Measurements from ENCODE around the gene LBX2.
"Not testable (repeated sequence)": the region's sequence is repeated elsewhere in the genome, so short reads cannot be mapped to it uniquely, and the experiment has no call there.

LBX2 gene

DNA sequence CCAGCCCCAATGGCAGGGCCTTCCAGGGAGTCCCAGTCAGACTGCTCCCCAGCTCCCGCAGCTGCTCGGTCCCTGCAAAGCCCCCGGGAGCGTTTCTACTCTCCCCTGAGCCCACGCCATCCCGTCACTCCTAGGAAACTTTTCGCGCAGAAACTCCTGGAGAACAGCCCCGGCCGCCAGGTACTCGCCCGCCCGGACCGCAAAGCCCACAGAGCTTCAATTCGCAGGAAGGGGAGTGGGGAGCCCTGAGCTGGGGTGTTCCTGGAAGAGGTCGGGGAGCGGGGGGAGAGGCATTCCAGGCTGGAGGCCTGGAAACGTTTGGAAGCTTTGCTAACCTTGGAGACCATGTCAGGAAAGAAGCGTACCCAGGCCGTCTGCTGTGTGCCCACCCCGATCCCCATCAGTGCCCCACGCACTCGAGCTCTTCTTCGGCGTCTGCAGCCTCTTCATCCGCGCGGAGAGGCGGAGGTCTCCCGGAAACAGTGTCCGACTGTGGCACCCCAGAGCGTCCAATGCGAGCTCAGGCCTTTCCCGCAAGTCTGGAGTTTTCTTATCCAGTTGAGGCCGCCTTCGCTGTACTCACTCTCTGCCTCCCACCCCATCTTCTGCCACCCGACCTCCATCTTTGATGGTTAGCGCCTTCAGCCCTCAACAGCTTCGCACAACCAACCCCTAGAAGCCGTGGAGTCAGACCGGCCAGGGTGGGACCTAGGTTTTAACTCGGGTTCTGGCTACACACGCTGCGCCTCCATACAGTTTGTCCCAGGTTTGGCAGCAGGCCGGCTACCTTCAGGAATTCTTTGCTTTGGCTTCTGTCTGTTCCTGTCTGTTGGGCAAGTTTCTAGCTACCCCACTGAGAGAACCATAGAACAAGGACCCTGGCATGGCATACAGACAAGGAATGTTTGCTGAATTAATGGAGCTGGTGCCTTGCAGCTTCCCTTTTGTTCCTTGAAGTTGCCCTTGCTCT lies 4.4 kb upstream of the LBX2 start:
- DNase-seq (ENCODE audit: low spot score) = no peak

GRCh38 chr2:74502720-74503505 lies 3.5 kb upstream of the LBX2 start:
- peak; percentile 72 for DNase-seq (ENCODE audit: low spot score)

DNA sequence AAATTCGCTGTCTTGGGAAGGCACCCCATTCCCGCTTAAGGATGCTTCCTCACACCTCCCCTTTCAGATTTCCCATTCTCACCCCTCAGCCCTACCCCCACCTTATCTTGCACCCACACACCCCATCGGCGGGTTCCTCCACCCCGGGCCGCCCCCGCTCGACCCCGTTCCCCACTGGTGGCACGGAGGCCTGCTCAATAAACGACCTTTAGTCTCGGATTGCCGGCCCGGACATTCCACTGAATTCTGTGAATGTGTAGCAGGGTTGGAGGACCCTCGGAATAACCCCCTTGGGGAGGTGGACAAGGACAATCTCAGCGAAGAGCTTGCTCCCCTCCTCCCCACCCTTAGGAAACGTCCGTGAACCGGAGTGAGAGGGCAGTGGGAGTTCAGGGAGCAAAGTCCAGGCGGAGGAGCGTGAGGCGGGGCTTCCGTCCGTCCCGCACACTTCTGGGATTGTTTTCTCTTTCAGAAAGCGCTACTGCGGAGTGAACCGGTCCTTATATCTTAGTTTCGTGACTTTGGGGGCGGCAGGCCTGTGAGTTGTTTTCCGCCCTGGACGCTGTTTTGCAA lies 2.8 kb upstream of the LBX2 start:
- DNase-seq (ENCODE audit: low spot score) = peak; percentile 60

- DNase-seq (ENCODE audit: low spot score) = no peak
These were observed 2.1 kb upstream of the LBX2 start for GRCh38 chr2:74501335-74502071.

- DNase-seq (ENCODE audit: low spot score) = no peak
These were observed 1.2 kb upstream of the LBX2 start for GRCh38 chr2:74500578-74500946.

GRCh38 chr2:74499940-74500577 lies 656 bp upstream of the LBX2 start:
- no peak for DNase-seq (ENCODE audit: low spot score)

DNA sequence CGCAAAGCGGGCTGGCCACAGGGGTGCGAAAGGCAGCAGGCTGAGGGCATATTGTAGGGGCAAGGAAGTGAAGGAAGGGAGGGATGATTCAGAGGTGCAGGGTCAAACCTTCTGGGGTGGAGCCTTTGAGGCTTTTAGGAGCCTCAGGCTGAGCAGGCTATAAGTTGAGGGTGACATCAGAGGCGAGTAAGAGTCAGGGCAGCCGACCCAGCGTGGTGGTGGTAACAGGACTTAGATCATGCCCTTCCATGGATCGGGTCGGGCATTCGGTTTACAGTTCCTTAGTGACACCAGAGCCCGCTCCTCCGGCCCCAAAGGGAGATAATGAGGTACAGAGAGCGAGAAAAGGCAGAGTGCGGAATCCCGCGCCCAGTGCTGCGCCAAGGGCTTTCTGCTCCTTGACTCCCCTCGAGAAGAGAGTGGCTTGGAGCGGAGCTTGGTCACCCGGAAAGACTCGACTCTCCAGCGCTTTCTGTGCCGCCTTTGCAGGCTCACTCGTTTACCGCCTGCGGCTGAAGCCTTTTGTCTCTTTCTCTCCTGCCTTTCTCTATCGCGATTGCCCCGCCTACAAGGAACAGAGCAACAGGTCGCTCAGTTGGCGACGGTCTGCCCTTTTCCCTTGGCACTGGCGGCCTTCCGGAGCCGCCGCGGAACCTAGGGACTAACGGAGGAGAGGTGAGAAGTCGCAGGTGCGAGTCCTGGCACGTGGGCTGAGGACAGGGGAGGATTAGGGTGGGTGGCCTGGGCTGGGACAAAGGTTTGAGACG lies 720 bp downstream of the LBX2 start:
- DNase-seq (ENCODE audit: low spot score) = peak; percentile 57

DNA sequence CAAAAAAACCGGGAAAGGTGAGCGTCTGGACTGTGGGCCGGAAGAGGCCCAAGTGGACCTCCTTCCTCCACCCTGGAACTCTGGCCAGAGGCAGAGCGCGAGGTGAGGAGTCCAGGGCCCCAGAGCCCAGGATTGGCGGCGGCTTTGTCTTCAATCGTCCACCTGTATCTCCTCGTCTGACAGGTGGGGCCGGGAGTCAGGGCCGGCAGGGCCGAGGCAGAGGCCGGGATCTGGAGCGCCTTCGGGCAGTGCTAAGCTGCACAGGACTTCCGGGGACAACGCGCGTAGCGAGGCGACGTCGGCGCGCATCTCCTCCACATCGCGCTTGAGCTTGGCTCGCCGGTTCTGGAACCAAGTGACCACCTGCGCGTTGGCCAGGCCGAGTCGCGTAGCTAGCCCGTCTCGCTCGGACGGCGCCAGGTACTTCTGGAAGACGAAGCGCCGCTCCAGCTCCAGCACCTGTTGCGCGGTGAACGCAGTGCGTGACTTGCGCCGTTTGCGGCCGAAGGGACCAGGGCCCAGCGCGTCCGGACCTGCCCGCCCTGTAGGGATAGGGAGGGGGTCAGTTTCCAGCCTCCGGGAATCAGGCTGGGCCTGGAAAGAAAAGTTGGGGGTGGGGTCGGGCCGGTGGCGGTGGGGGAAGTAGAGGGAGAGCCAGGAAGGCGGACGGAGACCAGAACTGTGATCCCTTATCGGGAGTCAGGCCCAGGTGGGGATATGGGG lies 1.5 kb downstream of the LBX2 start:
- DNase-seq (ENCODE audit: low spot score) = no peak

- no peak for DNase-seq (ENCODE audit: low spot score)
These were observed 2.2 kb downstream of the LBX2 start for GRCh38 chr2:74496997-74497776.

GRCh38 chr2:74495440-74495839 lies 4.0 kb downstream of the LBX2 start:
- DNase-seq (ENCODE audit: low spot score) = no peak

DNA sequence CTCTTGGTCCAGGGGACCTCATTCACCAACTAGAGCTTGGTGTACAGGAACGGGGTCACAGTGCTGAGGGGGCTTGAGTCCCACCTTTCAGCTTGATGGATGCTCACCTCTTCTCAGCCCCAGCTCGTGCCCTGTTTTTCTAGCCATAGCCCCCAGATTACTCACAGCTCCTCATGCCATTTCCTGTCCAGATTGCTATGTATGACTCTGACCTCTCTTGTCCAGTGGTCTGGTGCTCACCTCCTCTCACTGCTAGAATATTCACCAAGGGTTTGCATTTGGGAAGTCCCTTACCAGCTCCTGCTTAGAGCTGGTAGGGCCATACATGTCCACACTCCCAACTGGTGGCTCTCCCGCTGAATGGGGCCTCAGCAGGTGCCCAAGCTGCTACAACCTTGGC lies 5.9 kb downstream of the LBX2 start:
- no peak for DNase-seq (ENCODE audit: low spot score)

DNA sequence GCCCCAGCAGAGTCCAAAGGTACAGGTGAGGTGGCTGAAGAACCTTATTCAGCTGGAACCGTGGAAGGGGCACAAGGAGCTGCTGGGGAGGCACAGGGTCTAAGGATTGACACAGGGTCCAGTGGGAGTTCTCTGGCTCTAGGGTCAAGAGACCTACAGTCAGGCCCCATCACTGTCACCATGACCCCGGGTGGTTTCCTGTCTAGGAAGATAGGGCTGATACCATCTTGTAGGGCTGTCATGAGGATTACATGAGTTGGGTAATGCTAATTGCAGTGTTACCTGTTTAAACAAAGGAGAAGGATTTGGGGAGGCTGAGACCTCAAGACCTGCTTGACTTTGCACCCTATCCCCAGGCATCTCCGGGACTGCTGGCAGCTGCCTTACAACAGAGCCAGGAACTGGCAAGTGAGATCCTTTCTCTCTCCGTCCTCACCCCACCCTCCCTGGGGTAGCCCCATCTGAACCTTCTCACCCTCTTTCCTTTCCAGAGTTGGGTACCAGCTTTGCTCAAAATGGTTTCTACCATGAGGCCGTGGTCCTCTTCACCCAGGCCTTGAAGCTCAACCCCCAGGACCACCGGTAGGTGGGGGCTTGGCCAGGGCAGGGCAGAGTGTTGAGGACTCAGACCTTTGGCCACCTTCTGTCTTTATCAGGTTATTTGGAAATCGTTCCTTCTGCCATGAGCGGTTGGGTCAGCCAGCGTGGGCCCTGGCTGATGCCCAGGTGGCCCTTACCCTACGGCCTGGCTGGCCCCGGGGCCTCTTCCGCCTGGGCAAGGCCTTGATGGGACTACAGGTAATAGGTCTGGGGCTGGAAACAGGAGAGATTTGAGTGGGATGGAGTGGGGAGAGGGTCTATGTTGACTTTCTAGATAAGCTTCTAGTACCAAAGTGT lies 7.5 kb downstream of the LBX2 start:
- DNase-seq (ENCODE audit: low spot score) = no peak

GRCh38 chr2:74489906-74490305 lies 9.5 kb downstream of the LBX2 start:
- DNase-seq (ENCODE audit: low spot score) = no peak

DNA sequence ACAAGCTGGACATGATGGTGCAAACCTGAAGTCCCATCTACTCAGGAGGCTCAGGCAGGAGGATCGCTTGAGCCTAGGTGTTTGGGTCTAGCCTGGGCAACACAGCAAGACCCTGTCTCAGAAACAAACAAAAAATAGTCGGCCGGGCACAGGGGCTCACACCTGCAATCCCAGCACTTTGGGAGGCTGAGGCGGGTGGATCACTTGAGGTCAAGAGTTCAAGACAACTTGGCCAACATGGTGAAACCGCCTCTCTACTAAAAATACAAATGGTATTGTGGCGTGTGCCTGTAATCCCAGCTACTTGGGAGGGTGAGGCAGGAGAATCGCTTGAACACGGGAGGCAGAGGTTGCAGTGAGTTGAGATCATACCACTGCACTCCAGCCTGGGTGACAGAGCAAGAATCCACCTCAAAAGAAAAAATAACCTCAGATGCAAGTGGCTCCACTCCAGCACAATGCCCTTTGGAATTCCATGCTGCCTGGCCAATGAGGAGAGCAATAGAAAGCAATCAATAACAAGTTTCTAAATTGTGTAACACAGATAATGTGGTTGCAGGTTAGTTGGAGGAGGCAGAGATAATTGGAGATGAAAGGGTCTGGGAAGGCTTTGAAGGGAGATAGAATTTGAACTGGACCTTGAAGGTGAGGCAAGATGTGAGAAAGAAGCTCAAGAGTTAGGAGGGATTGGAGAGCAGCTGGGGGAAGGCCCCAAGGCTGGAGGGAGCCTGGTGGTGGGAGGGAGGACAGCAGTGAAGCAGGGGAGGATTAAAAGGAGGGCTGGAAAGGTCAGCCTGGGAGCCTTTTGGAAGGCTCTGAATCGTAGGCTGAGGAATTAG lies 10.5 kb downstream of the LBX2 start:
- DNase-seq (ENCODE audit: low spot score) = no peak

- DNase-seq (ENCODE audit: low spot score) = no peak
These were observed 13.3 kb downstream of the LBX2 start for GRCh38 chr2:74486141-74486540.

DNA sequence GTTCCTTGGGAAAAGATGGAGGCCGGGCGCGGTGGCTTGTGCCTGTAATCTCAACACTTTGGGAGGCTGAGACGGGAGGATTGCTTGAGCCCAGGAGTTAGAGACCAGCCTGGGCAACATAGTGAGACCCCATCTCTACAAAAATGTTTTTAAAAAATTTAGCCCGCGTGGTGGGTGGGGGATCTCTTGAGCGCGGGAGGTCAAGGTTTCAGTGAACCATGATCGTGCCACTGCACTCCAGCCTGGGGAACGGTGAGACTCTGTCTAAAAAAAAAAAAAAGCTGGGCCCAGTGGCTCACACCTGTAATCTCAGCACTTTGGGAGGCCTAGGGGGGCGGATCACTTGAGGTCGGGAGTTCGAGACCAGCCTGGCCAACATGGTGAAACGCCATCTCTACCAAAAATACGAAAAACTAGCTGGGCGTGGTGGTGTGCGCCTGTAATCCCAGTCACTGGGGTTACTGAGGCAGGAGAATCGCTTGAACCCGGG lies 15.7 kb downstream of the LBX2 start:
- not testable (repeated sequence) for DNase-seq (ENCODE audit: low spot score)

All from SW480 (cell line).